ENCODE measurements around the gene CENPC.
A peak's percentile ranks its signal among the peaks of the same experiment; 100 is the strongest.

The CENPC gene, protein sequence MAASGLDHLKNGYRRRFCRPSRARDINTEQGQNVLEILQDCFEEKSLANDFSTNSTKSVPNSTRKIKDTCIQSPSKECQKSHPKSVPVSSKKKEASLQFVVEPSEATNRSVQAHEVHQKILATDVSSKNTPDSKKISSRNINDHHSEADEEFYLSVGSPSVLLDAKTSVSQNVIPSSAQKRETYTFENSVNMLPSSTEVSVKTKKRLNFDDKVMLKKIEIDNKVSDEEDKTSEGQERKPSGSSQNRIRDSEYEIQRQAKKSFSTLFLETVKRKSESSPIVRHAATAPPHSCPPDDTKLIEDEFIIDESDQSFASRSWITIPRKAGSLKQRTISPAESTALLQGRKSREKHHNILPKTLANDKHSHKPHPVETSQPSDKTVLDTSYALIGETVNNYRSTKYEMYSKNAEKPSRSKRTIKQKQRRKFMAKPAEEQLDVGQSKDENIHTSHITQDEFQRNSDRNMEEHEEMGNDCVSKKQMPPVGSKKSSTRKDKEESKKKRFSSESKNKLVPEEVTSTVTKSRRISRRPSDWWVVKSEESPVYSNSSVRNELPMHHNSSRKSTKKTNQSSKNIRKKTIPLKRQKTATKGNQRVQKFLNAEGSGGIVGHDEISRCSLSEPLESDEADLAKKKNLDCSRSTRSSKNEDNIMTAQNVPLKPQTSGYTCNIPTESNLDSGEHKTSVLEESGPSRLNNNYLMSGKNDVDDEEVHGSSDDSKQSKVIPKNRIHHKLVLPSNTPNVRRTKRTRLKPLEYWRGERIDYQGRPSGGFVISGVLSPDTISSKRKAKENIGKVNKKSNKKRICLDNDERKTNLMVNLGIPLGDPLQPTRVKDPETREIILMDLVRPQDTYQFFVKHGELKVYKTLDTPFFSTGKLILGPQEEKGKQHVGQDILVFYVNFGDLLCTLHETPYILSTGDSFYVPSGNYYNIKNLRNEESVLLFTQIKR

DNA sequence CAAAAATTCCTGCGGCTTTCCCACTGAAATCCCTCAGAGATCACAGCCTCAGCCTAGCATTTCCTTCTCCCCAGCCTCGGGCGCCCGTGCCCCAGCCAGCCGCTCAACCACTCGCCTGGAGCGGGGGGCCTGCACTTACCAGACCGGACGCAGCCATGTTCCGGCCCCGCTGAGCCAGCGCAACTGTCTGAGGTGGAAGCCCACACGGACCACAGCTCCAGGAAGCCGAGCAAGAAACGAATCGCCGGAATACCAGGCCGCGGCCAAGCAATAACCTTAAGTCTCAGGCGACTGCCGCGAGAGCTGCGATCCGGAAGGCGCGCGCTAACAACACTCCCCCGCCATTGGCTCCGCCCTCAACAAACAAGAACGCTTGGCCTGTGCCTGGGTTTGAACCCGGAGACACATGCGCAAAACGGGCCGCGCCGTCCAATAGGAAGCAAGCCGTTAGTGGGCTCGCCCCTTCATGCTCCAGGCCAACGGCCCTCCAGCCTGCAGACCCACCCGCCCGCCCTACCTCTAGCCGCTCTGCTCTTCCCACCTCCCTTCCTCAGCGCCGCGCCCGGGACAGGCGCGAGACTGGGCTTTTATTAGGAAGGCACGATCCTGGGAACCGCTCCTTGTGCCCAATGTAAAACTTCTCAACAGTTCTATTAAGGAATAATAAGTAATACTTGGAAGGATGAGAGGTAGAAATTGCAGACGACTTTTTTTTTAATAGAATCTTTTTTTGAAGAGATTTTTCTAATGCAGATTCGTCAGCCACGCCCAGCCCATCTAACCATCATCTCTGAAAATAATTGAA is at the start of gene CENPC:
CENPC (minus strand) TSS at position 305 of the 805 bp plus-strand sequence; CDS start at position 157, 148 bp downstream.
- DNase-seq (ENCODE audit: low read depth): peak; percentile 92

DNA sequence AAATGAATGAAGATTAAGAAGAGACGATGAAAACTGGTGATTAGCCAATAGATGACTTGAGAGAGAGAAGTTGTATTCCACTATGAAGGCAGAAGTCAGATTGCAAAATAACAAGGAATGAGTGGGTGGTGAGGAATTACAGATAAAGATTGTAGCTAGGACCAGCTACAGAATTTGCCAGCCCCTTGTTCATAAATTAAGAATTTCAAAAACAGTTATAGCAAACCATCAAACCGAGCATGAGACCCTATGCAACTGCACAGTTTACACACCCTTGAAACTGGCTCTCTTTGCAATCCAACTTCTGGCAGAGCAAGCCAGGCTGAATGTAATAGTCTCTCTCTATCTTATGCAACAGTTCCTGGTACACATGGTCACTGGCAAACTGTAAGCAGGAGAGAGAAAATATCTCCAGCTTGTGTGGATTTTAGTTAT is 48.5 kb upstream of the CENPC start:
- no peak for DNase-seq (ENCODE audit: low read depth)

DNA sequence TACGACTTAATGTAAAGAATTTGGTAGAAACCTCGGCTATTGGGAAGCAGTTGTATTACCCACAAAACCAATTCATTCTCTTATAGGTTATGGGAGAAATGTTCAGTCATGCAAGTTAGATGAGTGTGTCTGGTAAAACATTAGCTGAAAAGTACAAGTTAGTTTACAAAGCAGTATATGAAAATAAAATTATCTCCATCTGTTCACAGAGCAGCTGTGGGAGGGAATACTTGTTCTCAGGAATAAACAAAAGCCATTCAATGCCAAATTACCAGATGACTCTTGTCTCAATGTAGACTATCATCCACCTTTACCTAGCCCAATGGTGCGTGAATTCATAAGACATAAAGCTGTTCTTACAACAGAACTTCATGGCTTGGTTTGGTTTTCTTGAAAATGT is 41.9 kb upstream of the CENPC start:
- no peak for DNase-seq (ENCODE audit: low read depth)

DNA sequence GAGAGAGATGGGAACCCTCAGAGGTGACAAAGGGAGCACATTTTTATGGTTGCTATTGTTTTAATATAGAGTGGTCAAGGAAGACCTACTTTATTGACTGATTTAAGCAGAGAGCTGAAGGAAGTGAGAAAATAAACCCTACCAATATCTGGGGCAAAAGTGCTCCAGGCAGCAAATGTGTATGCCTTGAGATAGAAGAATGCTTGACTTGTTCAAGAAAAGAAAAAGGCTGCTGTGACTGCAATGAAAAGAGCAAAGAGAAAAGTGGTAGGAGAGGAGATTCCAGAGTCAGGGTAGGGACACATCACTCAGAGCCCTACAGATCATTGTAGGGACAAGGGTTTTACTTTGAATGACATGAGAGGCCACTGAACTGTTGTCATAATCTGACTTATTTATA is 39.2 kb upstream of the CENPC start:
- no peak for DNase-seq (ENCODE audit: low read depth)

- DNase-seq (ENCODE audit: low read depth): no peak
Measured at GRCh38 chr4:67581913-67582312, 36.6 kb upstream of the CENPC start.

GRCh38 chr4:67581208-67581857 is 36.0 kb upstream of the CENPC start:
- DNase-seq (ENCODE audit: low read depth): no peak

DNA sequence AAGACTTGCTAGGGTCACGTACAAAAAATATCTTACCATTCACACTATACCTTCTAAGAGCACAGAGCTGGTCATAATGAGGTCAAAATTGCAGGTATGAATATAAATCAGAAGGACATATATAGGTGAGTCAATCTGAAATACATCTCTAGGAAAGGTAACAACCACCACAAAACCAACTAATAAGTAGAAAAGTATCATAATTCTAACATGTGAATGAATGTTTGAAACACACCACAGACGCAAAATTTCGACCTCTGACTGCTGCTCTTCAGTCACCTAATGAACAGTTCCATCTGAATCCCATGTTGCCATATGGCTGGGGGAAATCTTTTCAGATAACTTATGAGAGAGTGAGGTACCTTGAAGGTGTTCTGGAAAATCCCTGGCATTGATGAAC is 35.3 kb upstream of the CENPC start:
- no peak for DNase-seq (ENCODE audit: low read depth)

DNA sequence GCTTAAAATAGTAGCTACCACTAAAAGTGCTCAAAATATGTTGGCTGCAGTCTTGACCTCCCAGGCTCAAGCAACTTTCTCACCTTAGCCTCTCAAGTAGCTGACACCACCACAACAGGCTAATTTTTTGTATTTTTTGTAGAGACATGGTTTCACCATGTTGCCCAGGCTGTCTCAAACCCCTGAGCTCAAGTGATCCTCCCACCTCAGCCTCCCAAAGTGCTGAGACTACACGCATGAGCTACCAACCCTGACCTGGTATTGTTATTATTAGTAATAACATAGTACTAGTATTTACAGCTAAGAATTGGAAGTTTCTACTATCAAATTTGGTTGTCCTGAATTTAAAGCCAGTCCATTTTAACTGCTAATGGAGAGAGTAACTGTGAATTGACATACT is 31.2 kb upstream of the CENPC start:
- DNase-seq (ENCODE audit: low read depth): no peak

DNA sequence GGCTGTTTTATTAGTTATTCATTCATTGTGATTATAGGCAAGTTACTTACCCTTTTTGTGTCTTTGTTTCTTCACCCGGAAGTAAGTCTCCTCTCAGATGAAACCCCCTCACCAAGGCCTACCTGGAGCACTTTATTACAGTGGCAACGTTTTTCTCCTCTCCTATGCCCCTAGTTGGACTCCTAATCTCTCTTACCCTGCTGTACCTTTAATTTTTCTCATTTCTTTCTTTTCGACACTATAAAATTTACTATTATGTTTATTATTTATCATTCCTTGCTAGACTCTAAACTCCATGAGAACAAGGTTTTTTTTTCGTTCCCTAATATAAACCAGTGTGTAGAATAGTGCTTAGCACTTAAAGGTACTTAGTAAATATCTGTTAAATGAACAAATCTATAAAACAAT is 30.8 kb upstream of the CENPC start:
- DNase-seq (ENCODE audit: low read depth): no peak

DNA sequence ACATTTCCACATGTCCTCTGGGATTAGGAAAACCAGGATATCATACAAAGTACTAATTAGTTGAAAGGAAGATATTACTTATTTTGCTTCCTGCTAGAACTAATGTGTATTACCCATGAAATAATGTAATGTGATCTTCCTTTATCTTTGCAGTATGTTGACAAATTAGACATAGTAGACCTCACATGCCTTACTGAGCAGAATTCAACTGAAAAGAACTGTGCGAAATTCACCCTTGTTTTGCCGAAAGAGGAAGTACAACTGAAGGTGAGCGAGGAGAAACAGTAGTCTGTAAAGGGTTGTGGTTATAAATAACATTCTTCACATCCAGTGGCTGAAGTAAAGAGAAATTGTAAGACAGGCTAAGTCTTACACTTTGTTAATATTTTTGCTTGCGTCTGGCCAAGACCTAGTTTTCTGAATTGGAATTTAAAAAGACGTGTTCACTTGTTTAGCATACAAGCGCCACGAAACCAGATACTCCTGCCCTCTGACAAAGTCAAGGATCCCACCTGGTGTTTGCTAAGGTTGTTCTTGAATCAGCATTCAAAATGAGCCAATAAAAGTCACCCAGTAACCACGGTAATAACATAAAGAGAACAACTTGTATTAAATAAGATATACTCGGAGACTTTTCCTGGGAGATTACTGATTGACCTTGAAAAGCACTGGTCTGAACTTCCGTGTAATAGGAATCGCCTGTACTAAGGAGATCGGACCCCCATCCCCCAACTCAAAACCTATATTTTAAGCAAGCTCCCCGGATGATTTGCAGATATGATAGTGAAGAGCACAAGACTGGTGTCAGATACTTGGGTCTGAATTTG is 30.1 kb upstream of the CENPC start:
- no peak for DNase-seq (ENCODE audit: low read depth)

DNA sequence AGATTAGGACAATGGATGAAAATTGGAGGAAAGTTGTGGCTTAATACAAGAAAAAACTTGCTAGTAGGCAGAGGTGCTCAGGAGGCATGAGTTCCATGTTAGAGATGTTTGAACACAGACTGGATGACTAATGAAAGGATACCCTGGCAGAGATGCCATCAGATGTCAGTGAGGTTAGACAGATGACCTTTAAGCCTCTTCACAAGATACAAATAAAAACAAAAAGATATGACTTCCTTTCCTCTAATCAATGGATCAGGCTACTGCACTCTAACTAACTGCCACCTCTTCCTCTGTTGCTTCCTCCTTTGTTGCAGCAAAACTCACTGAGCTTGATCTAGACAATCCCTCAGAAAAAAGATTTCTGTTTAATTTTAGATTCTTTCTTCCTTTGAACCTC is 27.9 kb upstream of the CENPC start:
- DNase-seq (ENCODE audit: low read depth): no peak

GRCh38 chr4:67571975-67572374 is 26.7 kb upstream of the CENPC start:
- no peak for DNase-seq (ENCODE audit: low read depth)

GRCh38 chr4:67570537-67570936 is 25.2 kb upstream of the CENPC start:
- DNase-seq (ENCODE audit: low read depth): no peak

DNA sequence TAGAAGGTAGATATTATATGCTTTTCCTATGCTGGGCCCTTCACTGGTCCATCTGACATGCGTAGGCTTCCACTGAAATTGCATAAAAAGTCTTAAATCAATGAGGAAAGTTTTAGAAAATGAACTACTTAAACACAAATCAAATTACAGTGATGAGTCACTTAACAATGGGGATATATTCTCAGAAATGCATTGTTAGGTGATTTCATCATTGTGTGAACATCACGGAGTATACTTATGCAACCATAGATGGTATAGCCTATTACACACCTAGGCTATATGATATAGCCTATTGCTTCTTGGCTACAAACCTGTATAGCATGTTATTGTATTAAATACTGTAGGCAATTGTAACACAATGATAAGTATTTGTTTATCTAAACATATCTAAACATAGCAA is 23.5 kb upstream of the CENPC start:
- no peak for DNase-seq (ENCODE audit: low read depth)

- DNase-seq (ENCODE audit: low read depth): no peak
Measured at GRCh38 chr4:67566335-67566734, 21.0 kb upstream of the CENPC start.

GRCh38 chr4:67565284-67565683 is 20.0 kb upstream of the CENPC start:
- DNase-seq (ENCODE audit: low read depth): no peak

- DNase-seq (ENCODE audit: low read depth): no peak
Measured at GRCh38 chr4:67558493-67558892, 13.2 kb upstream of the CENPC start, which contains the start of gene STAP1. STAP1 (plus strand) TSS chr4:67558727; CDS start chr4:67558810, 83 bp downstream.

- DNase-seq (ENCODE audit: low read depth): no peak
Measured at GRCh38 chr4:67556436-67556835, 11.1 kb upstream of the CENPC start.

GRCh38 chr4:67555447-67555846 is 10.1 kb upstream of the CENPC start:
- DNase-seq (ENCODE audit: low read depth): no peak

GRCh38 chr4:67554096-67554495 is 8.8 kb upstream of the CENPC start:
- no peak for DNase-seq (ENCODE audit: low read depth)

All from stimulated activated CD8-positive, alpha-beta memory T cell treated with anti-CD3 and anti-CD28 coated beads, Interleukin-4, amount 100 ng/mL, for 24 hours (primary cell).